Chondrocyte (in vitro differentiated cells): ENCODE results near the gene TMEM212. TPM values are rescaled to one million over a fixed set of nuclear protein-coding genes. Genes with fewer than 3 reads are reported as not detected.
"Not testable (repeated sequence)": the region's sequence is repeated elsewhere in the genome, so short reads cannot be mapped to it uniquely, and the experiment has no call there.

Experiments used
- DNase-seq: peaks from one replicate; pipeline ENCODE4 v3.0.0; 2021; ENCODE audit warnings: mixed read lengths, low spot score
- H3K27ac Mint-ChIP-seq: one replicate; pipeline ENCODE4 v1.8.0; 2021; ENCODE audit warnings: mild to moderate bottlenecking, moderate library complexity, mixed read lengths; ENCODE audit not compliant: unreplicated experiment
- H3K27me3 Mint-ChIP-seq: 2 replicates; pipeline ENCODE4 v1.8.0; 2021; ENCODE audit warnings: low read depth, mixed read lengths
- H3K36me3 Mint-ChIP-seq: 2 replicates; pipeline ENCODE4 v1.8.0; 2021; ENCODE audit warnings: low read depth, mixed read lengths
- H3K4me1 Mint-ChIP-seq: 2 replicates; pipeline ENCODE4 v1.8.0; 2021; ENCODE audit warnings: low read depth, mild to moderate bottlenecking, mixed read lengths
- H3K4me3 Mint-ChIP-seq: one replicate; pipeline ENCODE4 v1.8.0; 2021; ENCODE audit warnings: mild to moderate bottlenecking, moderate library complexity, mixed read lengths; ENCODE audit not compliant: unreplicated experiment
- H3K9me3 Mint-ChIP-seq: 2 replicates; pipeline ENCODE4 v1.8.0; 2021; ENCODE audit warnings: low read depth, mixed read lengths
- CTCF ChIP-seq: fragments of 200-600 bp; sonication (generic); IDR thresholded peaks from 2 replicates; pipeline ENCODE4 v1.5.0; 2021; ENCODE audit warnings: antibody characterized with exemption, mild to moderate bottlenecking, moderate library complexity
- total RNA-seq: library from RNA; stranded (reverse); gene quantifications from 3 replicates; pipeline ENCODE4 v1.2.1, GENCODE V29; 2021

The TMEM212 gene
- total RNA-seq, 1 donor from 2014 or later, result not detected

- Mint-ChIP-seq H3K4me3 (no peak overlapping the region), H3K36me3 (peaks cover 4% of the 10 kb centered on the region), H3K4me1 (peaks cover 50% of the 10 kb centered on the region), H3K27me3 (no peaks in the 10 kb centered on the region), H3K27ac (peak overlapping the region; percentile 75), H3K9me3 (peaks cover 15% of the 10 kb centered on the region)
- peak; percentile 16 for TF ChIP-seq CTCF
- DNase-seq, result no peak
These were observed 7.3 kb downstream of the TMEM212 start for GRCh38 chr3:171850320-171850959.

GRCh38 chr3:171850960-171851659 lies 8.0 kb downstream of the TMEM212 start:
- Mint-ChIP-seq H3K9me3 (peaks cover 15% of the 10 kb centered on the region), H3K27ac (peak overlapping the region; percentile 75), H3K4me1 (peaks cover 43% of the 10 kb centered on the region), H3K36me3 (peaks cover 4% of the 10 kb centered on the region), H3K4me3 (no peak overlapping the region), H3K27me3 (no peaks in the 10 kb centered on the region)
- DNase-seq, result no peak
- no peak for TF ChIP-seq CTCF

- Mint-ChIP-seq H3K27ac (peak overlapping the region; percentile 32), H3K4me1 (peaks cover 38% of the 10 kb centered on the region), H3K27me3 (no peaks in the 10 kb centered on the region), H3K9me3 (peaks cover 15% of the 10 kb centered on the region), H3K36me3 (peaks cover 4% of the 10 kb centered on the region), H3K4me3 (no peak overlapping the region)
- DNase-seq, result no peak
- TF ChIP-seq CTCF, result no peak
These were observed 8.5 kb downstream of the TMEM212 start for GRCh38 chr3:171851660-171852058.

GRCh38 chr3:171854649-171855305 lies 11.6 kb downstream of the TMEM212 start:
- peaks cover 15% of the 10 kb centered on the region for H3K9me3 Mint-ChIP-seq
- H3K36me3 Mint-ChIP-seq, result peaks cover 4% of the 10 kb centered on the region
- peaks cover 21% of the 10 kb centered on the region for H3K4me1 Mint-ChIP-seq
- TF ChIP-seq CTCF, result no peak
- H3K27ac Mint-ChIP-seq, result no peak overlapping the region
- H3K27me3 Mint-ChIP-seq, result no peaks in the 10 kb centered on the region
- no peak overlapping the region for H3K4me3 Mint-ChIP-seq
- no peak for DNase-seq

- not testable (repeated sequence) for H3K9me3 Mint-ChIP-seq, H3K27me3 Mint-ChIP-seq, H3K27ac Mint-ChIP-seq, H3K4me3 Mint-ChIP-seq, H3K36me3 Mint-ChIP-seq, DNase-seq
- H3K4me1 Mint-ChIP-seq, result peaks cover 26% of the 10 kb centered on the region
These were observed 15.6 kb downstream of the TMEM212 start for GRCh38 chr3:171858770-171859169.
